Activated CD8-positive, alpha-beta memory T cell treated with anti-CD3 and anti-CD28 coated beads, Interleukin-2, amount 10 ng/mL, durations not matched to agents 7 days and 5 days (primary cell): ENCODE results near the gene SOWAHA. TPM values are rescaled to one million over a fixed set of nuclear protein-coding genes. Genes with fewer than 3 reads are reported as not detected.

Source experiments
- ATAC-seq: fragments of 150-1000 bp; cut with Tn5 transposase; one replicate; pipeline ENCODE4 v1.10.0; 2021; ENCODE audit warnings: moderate library complexity
- CTCF ChIA-PET: fragments of 350-600 bp; sonication (Branson Sonifier 250); formaldehyde crosslinking; loops from one replicate; lab custom pipeline; 2021; ENCODE audit warnings: antibody characterized with exemption; lab: Charles Lee
- DNase-seq: peaks from one replicate; pipeline ENCODE4 v3.0.0-alpha.2; 2020
- H3K27ac Mint-ChIP-seq: one replicate; pipeline ENCODE4 v1.8.0; 2021; ENCODE audit warnings: mild to moderate bottlenecking, mixed read lengths
- H3K27me3 Mint-ChIP-seq: one replicate; pipeline ENCODE4 v1.8.0; 2021; ENCODE audit warnings: mixed read lengths
- H3K36me3 Mint-ChIP-seq: one replicate; pipeline ENCODE4 v1.8.0; 2021; ENCODE audit warnings: mild to moderate bottlenecking, mixed read lengths
- H3K4me1 Mint-ChIP-seq: one replicate; pipeline ENCODE4 v1.8.0; 2021; ENCODE audit warnings: mixed read lengths
- H3K4me3 Mint-ChIP-seq: one replicate; pipeline ENCODE4 v1.8.0; 2021; ENCODE audit warnings: mild to moderate bottlenecking, moderate library complexity, mixed read lengths
- H3K9me3 Mint-ChIP-seq: one replicate; pipeline ENCODE4 v1.8.0; 2022; ENCODE audit warnings: low read depth, mixed read lengths
- total RNA-seq, 2 experiments: library from RNA; stranded (reverse); gene quantifications; one replicate each; pipeline ENCODE4 v1.2.3, GENCODE V29; 2021

Gene SOWAHA
- total RNA-seq, 2 experiments from 2014 or later: 0.42 TPM; not detected in 1

DNA sequence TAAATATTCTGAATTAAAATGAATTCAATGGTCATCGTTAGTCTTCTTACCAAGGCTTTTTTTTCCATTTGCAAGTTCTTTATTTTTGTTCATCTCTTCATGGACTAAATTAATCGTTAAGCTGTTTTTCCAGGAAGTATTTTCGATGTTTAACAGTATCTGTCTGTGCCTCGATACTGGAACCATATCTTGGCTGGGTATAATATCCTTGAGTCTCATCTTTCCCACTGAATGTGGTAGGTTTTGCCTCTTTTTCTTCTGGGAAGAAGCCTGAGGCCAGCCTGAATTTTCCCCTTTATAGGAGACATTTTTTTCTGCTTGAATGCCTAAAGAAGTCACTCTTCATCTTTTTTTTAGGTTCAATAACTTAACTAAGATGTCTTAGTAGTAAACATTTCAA is 32.1 kb upstream of the SOWAHA start:
- no peaks in the 10 kb centered on the region for H3K36me3 Mint-ChIP-seq
- no peak for ATAC-seq
- H3K4me1 Mint-ChIP-seq: peaks cover 20% of the 10 kb centered on the region
- H3K27ac Mint-ChIP-seq: no peak overlapping the region
- H3K4me3 Mint-ChIP-seq: no peak overlapping the region
- no peaks in the 10 kb centered on the region for H3K9me3 Mint-ChIP-seq
- CTCF ChIA-PET: interaction anchor here (0.9 to 1.3 kb wide), 2 partner anchors 33 to 37 kb away, joined by 3 read pairs; partner anchors contain the start of gene SOWAHA
- no peak for DNase-seq
- H3K27me3 Mint-ChIP-seq: peaks cover 32% of the 10 kb centered on the region

DNA sequence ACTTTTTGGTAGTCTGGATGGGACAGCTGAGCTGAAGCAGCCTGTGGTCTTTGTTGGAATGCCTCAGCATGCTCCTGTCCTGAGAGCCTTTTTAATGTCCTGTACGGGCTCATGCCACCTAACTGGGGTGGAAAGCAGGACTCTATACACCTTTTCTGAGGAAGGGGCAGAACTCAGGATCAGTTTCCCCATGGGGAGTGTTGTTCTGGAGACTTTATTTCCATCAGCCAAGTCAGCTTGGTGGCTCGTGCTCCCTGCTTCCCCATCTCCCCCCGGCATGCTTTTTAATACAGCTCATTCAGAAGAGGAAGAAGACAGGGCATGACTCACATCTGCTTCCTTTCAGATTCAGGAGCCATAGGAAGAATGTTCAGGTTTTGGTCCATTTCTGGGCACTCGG is 31.0 kb upstream of the SOWAHA start:
- Mint-ChIP-seq H3K4me1 (peaks cover 18% of the 10 kb centered on the region), H3K27ac (no peak overlapping the region), H3K4me3 (no peak overlapping the region), H3K27me3 (peaks cover 33% of the 10 kb centered on the region), H3K9me3 (no peaks in the 10 kb centered on the region), H3K36me3 (no peaks in the 10 kb centered on the region)
- CTCF ChIA-PET: interaction anchor here (0.7 to 1.3 kb wide), 2 partner anchors 8 to 35 kb away, joined by 3 read pairs; no protein-coding TSS in a partner anchor
- DNase-seq (no peak), ATAC-seq (no peak)

DNA sequence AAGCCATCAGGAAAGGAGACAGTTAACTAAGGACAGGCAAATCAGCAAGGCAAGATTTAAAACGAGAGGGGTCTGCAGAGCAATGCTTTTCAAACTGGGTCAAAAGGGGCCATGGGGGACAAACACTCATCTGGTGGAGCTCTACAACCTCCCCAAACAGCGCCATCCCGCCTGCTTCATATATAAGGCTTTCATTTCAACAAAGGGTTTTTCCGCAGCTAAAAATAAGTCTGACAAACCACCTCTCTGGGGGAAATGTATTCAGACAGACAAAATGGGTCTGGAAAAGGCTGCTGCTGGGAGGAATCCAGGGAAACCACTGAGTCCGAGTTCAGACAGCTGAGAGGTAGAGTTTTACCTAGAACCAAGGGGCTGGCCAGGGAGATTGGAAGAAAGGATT is 27.7 kb upstream of the SOWAHA start:
- H3K36me3 Mint-ChIP-seq: no peaks in the 10 kb centered on the region
- DNase-seq: no peak
- H3K4me1 Mint-ChIP-seq: peaks cover 3% of the 10 kb centered on the region
- H3K27me3 Mint-ChIP-seq: peaks cover 24% of the 10 kb centered on the region
- CTCF ChIA-PET: interaction anchor here (1.2 to 1.8 kb wide), 2 partner anchors 21 to 22 kb away, joined by 3 to 6 read pairs; no protein-coding TSS in a partner anchor
- no peaks in the 10 kb centered on the region for H3K9me3 Mint-ChIP-seq
- no peak for ATAC-seq
- H3K27ac Mint-ChIP-seq: no peak overlapping the region
- no peak overlapping the region for H3K4me3 Mint-ChIP-seq

DNA sequence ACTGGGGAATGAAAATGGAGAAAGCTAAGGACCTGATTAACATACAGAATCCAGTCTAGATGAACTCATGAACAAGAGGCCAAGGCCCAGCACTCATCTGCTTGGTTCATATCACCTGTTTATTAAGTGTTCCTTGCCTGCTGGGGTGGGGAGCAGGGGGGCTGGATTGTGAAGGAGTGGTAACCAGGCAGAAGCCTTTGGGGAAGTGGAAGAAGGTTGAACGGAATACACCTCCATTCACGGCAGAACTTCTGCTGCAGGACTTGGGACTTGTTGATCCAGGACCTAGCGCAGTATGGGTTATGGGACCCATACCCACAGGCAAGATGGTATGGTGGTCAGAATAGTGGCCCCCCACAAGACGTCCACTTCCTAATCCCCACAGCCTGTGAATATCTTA is 27.2 kb upstream of the SOWAHA start:
- no peaks in the 10 kb centered on the region for H3K9me3 Mint-ChIP-seq
- no peaks in the 10 kb centered on the region for H3K36me3 Mint-ChIP-seq
- H3K4me3 Mint-ChIP-seq: no peak overlapping the region
- H3K27me3 Mint-ChIP-seq: peaks cover 22% of the 10 kb centered on the region
- ATAC-seq (no peak), DNase-seq (peak; percentile 34)
- peaks cover under 1% of the 10 kb centered on the region for H3K4me1 Mint-ChIP-seq
- H3K27ac Mint-ChIP-seq: no peak overlapping the region
- CTCF ChIA-PET: interaction anchor here (1.2 to 1.8 kb wide), 2 partner anchors 21 to 22 kb away, joined by 3 to 6 read pairs; no protein-coding TSS in a partner anchor

DNA sequence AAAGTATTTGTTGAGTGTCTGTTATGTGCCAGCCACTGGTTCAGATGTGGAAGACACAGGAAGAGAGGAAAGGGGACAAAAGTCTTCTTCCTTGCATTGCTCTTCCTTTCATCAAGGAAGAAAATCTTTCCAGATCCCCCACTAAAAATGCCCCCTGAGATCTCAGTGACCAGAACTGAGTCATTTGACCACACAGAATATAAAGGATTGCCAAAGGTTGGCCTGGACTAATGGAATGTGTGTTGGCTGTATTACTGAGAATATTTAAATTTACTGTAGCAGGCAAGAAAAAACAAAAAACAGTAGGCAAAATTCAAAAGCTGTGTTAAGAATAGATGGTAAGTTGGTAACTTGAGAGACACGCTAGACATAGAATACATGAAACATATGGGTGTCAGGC is 26.0 kb upstream of the SOWAHA start:
- no peaks in the 10 kb centered on the region for H3K4me1 Mint-ChIP-seq
- no peak for DNase-seq
- CTCF ChIA-PET: interaction anchor here (0.5 to 1.3 kb wide), 3 partner anchors 10 to 129 kb away, joined by 3 to 4 read pairs (median 3); partner anchors contain the start of gene CCNI2
- no peak overlapping the region for H3K27ac Mint-ChIP-seq
- no peaks in the 10 kb centered on the region for H3K9me3 Mint-ChIP-seq
- no peaks in the 10 kb centered on the region for H3K36me3 Mint-ChIP-seq
- H3K27me3 Mint-ChIP-seq: peaks cover 10% of the 10 kb centered on the region
- no peak overlapping the region for H3K4me3 Mint-ChIP-seq
- ATAC-seq: no peak

DNA sequence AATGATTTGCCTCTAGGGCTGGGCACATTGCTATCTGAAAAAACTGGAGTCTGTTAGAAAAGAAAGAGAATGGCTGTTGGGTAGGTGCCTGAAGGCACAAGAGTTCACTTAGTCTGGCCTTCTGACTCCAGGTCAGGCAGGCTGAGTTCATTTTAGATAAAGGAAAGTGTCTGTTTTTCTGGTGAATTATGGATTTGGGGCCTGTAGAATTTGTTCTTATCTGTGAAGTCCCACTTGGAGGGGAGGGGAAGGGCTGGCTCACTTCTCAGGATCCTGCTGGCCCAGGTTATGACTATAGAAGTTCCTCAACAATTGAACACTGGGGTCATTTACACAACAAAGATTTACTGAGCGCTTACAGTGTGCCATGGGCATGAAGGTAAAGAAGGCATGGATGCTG is 24.6 kb upstream of the SOWAHA start:
- CTCF ChIA-PET: no interaction called here
- Mint-ChIP-seq H3K36me3 (no peaks in the 10 kb centered on the region), H3K4me3 (no peak overlapping the region), H3K27ac (no peak overlapping the region), H3K4me1 (no peaks in the 10 kb centered on the region), H3K9me3 (no peaks in the 10 kb centered on the region), H3K27me3 (peaks cover 9% of the 10 kb centered on the region)
- DNase-seq: peak; percentile 30
- ATAC-seq: no peak

DNA sequence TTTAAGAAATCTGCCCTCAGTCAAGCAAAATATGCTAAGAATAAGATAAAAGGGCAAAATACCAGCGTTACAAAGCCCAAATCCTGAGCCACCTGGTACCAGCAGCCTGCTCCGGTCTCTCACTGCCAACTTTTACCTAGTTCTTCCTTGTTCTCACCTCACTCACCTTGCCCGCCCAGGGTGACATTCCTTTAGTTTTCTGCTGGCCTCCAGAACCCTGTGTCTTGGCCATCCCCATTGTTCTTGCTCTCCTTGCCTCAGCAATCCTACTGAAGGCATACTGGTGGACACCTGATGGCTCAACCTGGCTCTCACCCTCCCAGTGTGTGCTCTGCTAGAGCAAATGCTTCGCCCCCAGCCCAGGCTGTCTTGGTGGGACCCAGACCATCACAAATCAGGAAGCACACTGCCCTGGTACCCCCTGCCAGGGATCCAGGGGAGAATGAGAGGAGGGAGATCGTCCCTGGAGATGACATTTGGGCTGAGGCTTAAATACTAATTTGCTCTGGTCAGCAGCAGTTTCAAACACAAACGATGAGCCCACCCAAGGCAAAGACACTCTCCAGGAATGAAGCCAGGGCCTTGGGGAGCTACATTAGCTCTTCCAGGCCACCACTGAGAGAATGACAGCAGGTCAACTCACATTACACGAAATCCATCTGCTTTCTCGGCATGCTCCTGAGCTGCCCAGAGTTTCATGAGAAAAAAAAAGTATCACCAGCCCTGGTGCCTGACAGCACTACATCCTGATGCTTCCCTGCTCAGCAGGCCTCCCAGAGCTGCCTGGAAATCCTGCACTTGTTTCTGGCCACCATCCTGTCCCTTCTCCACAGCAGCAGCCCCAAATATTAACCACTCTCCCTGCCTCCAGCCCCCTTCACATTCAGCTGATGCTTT is 23.9 kb upstream of the SOWAHA start:
- H3K9me3 Mint-ChIP-seq: no peaks in the 10 kb centered on the region
- H3K4me1 Mint-ChIP-seq: no peaks in the 10 kb centered on the region
- peaks cover 12% of the 10 kb centered on the region for H3K27me3 Mint-ChIP-seq
- DNase-seq: no peak
- no peak for ATAC-seq
- H3K4me3 Mint-ChIP-seq: no peak overlapping the region
- CTCF ChIA-PET: interaction anchor here (0.8 kb wide), 1 partner anchor 397 kb away, joined by 3 read pairs; no protein-coding TSS in a partner anchor
- no peak overlapping the region for H3K27ac Mint-ChIP-seq
- no peaks in the 10 kb centered on the region for H3K36me3 Mint-ChIP-seq

DNA sequence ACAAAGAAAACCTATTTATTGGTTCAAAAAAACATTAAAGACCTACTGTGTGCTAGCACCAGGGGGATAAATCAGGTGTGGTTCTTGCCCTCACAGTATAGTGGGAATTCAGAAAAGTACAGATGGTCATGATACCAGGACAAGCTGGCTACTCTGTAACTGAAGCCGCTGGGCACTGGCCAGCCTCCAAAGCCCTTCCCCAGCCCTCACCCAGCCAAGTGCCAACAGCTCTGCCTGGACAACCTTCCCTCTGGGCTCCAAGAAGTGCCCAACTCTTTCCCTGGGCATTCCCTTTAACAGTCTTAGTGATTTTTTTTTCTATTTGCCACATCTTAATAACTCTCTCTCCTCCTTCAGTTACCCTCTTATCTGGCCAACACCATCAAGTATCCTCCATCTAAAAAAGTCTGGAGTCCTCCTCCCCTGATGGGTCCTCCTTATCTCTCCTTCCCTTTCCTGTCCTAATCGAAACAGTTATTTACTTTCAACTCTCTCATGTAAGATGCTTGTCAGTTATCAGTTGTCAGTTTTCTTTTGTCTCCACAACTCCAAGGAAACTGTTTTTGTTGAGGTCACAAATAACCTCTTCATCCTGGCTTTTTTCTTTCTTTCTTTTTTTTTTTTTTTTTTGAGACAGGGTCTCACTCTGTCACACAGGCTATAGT is 22.8 kb upstream of the SOWAHA start:
- H3K36me3 Mint-ChIP-seq: no peaks in the 10 kb centered on the region
- no peaks in the 10 kb centered on the region for H3K9me3 Mint-ChIP-seq
- H3K4me1 Mint-ChIP-seq: no peaks in the 10 kb centered on the region
- H3K27ac Mint-ChIP-seq: no peak overlapping the region
- no peak overlapping the region for H3K4me3 Mint-ChIP-seq
- no peak for DNase-seq
- H3K27me3 Mint-ChIP-seq: peaks cover 20% of the 10 kb centered on the region
- CTCF ChIA-PET: interaction anchor here (0.9 to 1.0 kb wide), 2 partner anchors 8 to 30 kb away, joined by 3 to 4 read pairs; no protein-coding TSS in a partner anchor
- no peak for ATAC-seq

DNA sequence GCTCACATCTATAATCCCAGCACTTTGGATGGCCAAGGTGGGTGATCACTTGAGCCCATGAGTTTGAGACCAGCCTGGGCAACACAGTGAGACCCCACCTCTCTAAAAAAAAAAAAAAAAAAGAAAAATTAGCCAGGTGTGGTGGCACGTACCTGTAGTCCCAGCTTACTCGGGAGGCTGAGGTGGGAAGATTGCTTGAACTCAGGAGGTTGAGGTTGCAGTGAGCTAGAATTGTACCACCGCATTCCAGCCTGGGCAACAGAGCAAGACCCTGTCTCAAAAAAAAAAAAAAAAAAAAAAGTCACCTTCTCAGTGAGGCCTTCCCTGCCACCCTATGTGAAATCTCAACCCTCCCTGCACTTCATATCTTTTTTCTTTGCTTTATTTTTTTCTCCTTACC is 22.1 kb upstream of the SOWAHA start:
- Mint-ChIP-seq H3K27me3 (peaks cover 20% of the 10 kb centered on the region), H3K27ac (no peak overlapping the region), H3K9me3 (no peaks in the 10 kb centered on the region), H3K4me1 (no peaks in the 10 kb centered on the region), H3K4me3 (no peak overlapping the region), H3K36me3 (no peaks in the 10 kb centered on the region)
- DNase-seq (no peak), ATAC-seq (no peak)
- CTCF ChIA-PET: no interaction called here

DNA sequence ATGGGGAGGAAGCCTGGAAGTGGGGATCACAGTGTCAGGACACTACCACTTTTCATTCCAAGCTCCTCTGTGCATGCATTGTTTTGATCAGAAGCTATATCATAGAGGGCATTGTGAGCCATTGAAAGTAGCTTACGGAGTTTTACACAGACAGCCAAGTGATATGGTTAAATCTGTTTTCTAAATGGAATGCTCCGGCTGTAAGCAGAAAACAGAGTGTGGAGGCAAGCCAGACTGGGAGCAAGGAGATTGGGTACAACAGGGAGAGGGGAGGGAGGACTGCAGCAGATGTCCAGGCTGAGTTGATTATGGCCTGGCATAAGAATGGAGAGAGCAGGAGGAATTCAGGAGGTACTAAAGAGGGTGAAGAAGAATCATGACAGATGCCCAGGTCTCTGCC is 15.5 kb upstream of the SOWAHA start:
- H3K36me3 Mint-ChIP-seq: no peaks in the 10 kb centered on the region
- H3K27me3 Mint-ChIP-seq: peaks cover 26% of the 10 kb centered on the region
- CTCF ChIA-PET: interaction anchor here (0.6 to 1.9 kb wide), 5 partner anchors 10 to 22 kb away, joined by 3 to 7 read pairs (median 3); no protein-coding TSS in a partner anchor
- H3K9me3 Mint-ChIP-seq: no peaks in the 10 kb centered on the region
- H3K4me1 Mint-ChIP-seq: peaks cover 7% of the 10 kb centered on the region
- no peak overlapping the region for H3K27ac Mint-ChIP-seq
- no peak overlapping the region for H3K4me3 Mint-ChIP-seq
- ATAC-seq (no peak), DNase-seq (no peak)

DNA sequence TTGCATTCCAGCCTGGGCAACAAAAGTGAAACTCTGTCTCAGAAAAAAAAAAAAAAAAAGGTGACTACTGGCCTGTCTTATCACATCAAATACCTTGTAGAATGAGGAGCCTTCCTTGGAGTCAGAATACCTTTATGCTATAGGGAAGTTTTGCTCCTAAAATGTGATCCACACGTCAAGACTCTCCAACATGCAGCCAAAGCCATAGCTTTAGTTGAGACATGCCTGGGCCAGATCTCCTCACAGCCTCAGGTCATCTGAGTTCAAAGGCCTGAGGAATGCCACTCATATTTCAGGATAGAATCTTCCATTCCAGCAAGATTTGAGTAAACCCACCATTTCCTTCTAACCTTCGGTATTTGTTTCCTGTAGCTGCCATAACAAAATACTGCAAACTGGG is 13.7 kb upstream of the SOWAHA start:
- H3K27me3 Mint-ChIP-seq: peaks cover 37% of the 10 kb centered on the region
- peaks cover 7% of the 10 kb centered on the region for H3K4me1 Mint-ChIP-seq
- no peak overlapping the region for H3K4me3 Mint-ChIP-seq
- CTCF ChIA-PET: interaction anchor here (1.3 to 1.9 kb wide), 2 partner anchors 21 kb away, joined by 4 to 7 read pairs; no protein-coding TSS in a partner anchor
- no peaks in the 10 kb centered on the region for H3K9me3 Mint-ChIP-seq
- DNase-seq (no peak), ATAC-seq (no peak)
- H3K36me3 Mint-ChIP-seq: no peaks in the 10 kb centered on the region
- no peak overlapping the region for H3K27ac Mint-ChIP-seq

DNA sequence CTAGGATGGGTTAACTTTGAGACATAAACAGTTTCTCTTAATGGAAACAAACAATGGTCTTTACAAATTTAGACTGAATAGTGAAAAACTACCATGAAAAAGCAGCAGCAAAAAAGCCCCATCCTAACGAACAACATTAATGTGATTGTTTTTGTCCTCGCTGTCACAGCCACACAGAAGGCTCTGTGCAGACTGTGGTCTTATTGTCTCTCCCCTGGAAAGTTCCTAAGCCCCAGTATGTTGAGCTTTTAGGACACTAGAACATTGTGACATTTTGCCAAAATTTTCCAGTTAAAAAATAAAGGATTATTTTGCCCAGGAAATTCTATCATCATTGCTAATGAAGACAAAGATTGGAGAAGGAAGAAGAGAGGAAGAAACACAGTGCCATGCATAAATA is 12.6 kb upstream of the SOWAHA start:
- H3K27me3 Mint-ChIP-seq: peaks cover 40% of the 10 kb centered on the region

DNA sequence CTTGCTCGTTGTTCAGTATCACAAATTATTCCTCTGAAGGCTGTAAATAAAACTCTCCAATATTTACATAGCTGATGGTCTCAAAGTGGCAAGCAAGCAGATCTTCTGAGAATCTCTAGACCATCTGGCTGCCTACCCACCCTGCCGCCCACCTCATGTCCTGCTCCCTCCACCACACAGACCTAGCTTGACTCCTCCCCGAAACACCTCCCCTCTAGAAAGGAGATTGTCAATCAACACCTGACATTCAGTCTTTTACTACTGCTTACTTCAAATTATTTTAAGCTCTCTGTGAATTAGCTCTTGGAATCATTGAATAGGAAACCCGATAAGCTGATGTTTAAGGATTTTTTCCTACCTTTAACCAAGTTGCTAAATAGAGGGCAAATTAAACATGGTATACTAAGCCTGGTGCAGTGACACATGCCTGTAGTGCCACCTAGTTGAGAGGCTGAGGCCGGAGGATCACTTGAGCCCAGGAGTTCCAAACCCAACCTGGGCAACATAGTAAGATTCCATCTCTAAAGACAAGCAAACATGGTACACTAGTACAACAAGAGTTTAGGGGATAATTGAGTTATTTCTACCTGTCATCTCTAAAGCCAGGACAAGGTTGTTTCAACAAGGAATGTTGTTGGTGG is 10.9 kb upstream of the SOWAHA start:
- no peak for ATAC-seq

More for the DNA sequence above, 12.6 kb upstream of the SOWAHA start:
- Mint-ChIP-seq H3K4me3 (no peak overlapping the region), H3K27ac (no peak overlapping the region), H3K36me3 (no peaks in the 10 kb centered on the region), H3K9me3 (no peaks in the 10 kb centered on the region), H3K4me1 (peaks cover 7% of the 10 kb centered on the region)
- DNase-seq: no peak
- ATAC-seq: no peak
- CTCF ChIA-PET: interaction anchor here (0.6 to 1.4 kb wide), 3 partner anchors 20 to 200 kb away, joined by 3 to 4 read pairs (median 3); no protein-coding TSS in a partner anchor

More for the DNA sequence above, 10.9 kb upstream of the SOWAHA start:
- no peak overlapping the region for H3K27ac Mint-ChIP-seq
- no peaks in the 10 kb centered on the region for H3K36me3 Mint-ChIP-seq
- CTCF ChIA-PET: interaction anchor here (0.7 to 1.7 kb wide), 7 partner anchors 9 to 1270 kb away, joined by 3 to 8 read pairs (median 3); partner anchors contain the start of gene CCNI2
- H3K9me3 Mint-ChIP-seq: no peaks in the 10 kb centered on the region
- peaks cover 42% of the 10 kb centered on the region for H3K27me3 Mint-ChIP-seq
- H3K4me3 Mint-ChIP-seq: no peak overlapping the region
- H3K4me1 Mint-ChIP-seq: peaks cover 7% of the 10 kb centered on the region
- DNase-seq: no peak
